C1 segment of cervical spinal cord (tissue), 14 donors: ENCODE data around the gene NEGR1.

Source experiments
- DNase-seq, 14 donors: peaks; one replicate each; lab custom pipeline; 2025; lab: John Stamatoyannopoulos, UW

Gene NEGR1

GRCh38 chr1:71706029-71706671 lies 576.2 kb downstream of the NEGR1 start:
- no peak for DNase-seq

DNA sequence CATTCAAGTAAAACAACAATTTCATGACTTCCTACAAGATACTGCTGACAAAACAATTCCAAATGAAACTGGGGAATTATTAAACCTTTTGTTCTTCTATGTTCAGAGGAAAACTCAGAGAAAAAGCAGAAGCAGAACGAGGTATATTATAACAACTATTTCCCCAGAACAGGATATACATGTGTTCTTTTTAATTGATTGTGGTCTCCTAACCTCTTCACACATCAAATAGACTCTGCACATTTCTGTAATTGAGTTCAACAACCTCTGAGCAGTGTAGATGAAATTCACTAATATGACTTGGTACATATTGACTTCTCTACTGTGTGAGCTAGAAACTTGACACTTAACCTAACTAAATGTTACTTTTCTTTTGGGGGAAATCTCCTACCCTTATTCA lies 584.2 kb downstream of the NEGR1 start:
- no peak for DNase-seq

GRCh38 chr1:71695821-71696220 lies 586.5 kb downstream of the NEGR1 start:
- no peak for DNase-seq

- DNase-seq = no peak
Measured at GRCh38 chr1:71695084-71695483, 587.3 kb downstream of the NEGR1 start.

DNA sequence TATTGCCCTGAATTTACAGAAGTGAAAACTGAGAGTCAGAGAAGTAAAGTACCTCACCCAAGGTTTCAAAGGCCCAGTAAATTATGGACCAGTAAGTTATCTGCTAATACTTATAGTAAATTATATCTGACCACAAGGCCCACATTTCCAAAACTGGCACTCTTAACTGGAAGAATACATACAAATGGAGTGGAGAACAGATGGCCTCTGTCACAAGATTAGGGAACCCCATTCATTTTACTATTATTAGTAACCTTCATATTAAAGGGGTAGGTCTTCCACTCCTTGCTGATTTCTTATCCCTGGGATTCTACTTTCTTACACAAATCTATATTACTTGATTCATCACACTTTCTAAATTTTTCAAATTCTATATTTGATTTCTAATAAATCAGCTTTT lies 588.8 kb downstream of the NEGR1 start:
- peak in 1 of 14 donors; percentile 56 for DNase-seq

GRCh38 chr1:71689635-71690034 lies 592.7 kb downstream of the NEGR1 start:
- DNase-seq = no peak

GRCh38 chr1:71687376-71687775 lies 595.0 kb downstream of the NEGR1 start:
- no peak for DNase-seq

- DNase-seq = no peak
Measured at GRCh38 chr1:71676979-71677925, 605.1 kb downstream of the NEGR1 start.

- DNase-seq = peak in 1 of 14 donors; percentile 47
Measured at GRCh38 chr1:71668065-71668464, 614.3 kb downstream of the NEGR1 start.

GRCh38 chr1:71667216-71667615 lies 615.1 kb downstream of the NEGR1 start:
- peak in 1 of 14 donors; percentile 68 for DNase-seq

GRCh38 chr1:71666609-71667008 lies 615.7 kb downstream of the NEGR1 start:
- DNase-seq = no peak

DNA sequence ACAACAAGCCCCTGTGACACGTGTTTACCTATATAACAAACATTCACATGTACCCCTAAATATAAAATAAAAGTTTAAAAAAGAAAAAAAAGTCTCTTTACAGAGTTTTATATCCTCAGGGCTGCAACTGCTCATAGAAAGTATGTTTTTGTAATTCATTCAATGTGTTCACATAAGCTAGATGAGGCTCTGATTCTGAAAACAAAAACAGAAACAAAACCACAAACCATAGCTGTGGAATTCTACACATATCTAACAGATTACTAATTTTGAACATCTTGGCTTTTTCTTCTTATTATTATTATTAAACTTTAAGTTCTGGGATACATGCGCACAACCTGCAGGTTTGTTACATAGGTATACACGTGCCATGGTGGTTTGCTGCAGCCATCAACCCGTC lies 621.9 kb downstream of the NEGR1 start:
- DNase-seq = no peak

DNA sequence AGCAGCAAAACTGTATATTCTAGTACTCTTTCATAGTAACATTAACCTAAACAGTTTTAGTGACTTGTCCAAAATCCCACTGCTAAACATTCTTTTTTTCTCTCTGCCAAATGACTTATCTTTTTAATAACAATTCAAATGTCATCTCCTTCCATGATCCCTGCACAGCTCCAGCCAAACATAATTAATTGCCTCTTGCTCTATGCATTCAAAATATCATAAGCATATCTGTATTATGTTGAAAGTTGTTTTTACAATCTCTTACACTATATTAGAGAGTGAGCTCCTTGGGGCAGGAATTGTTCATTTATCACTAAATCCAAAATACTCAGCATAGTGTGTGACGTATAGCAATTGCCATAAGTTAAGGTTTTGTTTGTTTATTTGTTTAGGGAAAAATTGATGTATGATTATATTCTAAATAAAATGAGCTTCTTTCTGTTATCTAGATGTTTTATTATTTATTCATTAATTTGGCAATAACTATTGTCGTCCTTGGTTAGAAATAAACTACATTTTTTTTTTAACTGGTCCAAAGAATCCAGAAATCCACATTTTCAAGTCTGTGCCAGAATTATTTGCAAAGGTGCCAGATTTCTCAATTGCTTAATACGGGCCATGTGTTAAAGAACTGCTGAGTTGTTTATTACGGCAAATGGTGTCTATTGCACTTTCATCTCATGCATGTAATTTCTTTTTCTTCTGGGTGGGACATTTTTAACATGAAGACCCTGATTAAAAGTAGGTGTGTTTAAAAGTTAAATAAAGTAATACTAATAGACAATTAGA lies 624.3 kb downstream of the NEGR1 start:
- peak in 1 of 14 donors; percentile 78 for DNase-seq

- DNase-seq = no peak
Measured at GRCh38 chr1:71656902-71657301, 625.4 kb downstream of the NEGR1 start.

DNA sequence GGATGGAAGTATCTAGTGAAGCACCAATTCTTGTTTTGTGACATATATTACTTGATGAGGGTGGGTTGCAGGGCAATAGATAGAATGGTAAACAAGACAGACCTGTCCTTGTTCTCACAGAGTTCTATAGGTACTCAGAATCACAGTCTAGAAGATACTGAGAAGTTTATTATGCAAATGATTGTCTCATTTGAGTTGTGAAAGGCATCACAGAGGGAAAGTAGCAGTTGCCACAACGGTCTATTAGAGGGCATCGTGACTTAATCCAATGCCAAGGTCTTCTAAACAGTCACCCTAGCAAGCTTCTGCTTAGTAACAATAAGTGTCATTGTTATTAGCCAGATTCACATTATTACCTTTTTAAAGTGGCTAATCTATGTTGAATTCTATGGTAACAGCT lies 626.7 kb downstream of the NEGR1 start:
- DNase-seq = no peak

GRCh38 chr1:71653952-71654351 lies 628.4 kb downstream of the NEGR1 start:
- no peak for DNase-seq

- no peak for DNase-seq
Measured at GRCh38 chr1:71651214-71651613, 631.1 kb downstream of the NEGR1 start.

DNA sequence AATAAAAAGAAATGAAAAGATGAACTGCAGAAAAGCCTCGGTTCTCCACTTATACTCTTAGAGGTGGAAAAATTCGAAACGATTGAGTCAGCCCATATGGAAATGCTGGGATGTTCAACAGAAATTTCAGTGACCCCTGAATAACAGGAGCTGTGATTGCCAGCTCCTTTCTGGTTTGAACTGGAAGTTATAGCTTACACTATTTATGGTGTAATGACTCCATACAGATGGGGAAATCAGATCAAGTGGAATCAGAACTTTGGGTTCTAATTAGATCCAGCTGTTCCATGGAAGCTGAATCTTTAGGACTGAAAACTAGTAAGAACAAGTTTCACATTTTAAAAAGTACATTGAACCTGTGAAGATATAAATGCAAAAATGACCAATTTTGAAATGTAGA lies 632.2 kb downstream of the NEGR1 start:
- no peak for DNase-seq

GRCh38 chr1:71649608-71650007 lies 632.7 kb downstream of the NEGR1 start:
- DNase-seq = no peak

- no peak for DNase-seq
Measured at GRCh38 chr1:71647513-71648300, 634.6 kb downstream of the NEGR1 start.

DNA sequence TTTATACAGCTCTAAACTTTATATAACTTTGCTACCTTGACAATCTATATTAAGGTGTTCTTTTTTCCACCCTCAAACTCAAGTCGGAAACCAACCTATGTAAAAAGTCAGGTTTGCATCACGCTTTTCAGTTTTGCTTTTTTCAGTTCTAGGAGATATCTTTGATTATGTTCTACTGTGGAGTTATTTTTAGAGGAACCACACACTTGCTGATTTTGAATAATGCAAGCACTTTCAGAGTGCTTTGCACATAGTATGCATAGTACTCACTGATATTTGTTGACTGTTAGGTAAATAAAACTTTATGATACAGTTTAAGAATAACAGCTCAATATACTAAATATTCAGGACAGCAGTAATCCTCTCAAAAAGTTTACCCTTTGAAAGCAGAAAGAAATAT lies 637.3 kb downstream of the NEGR1 start:
- no peak for DNase-seq
